Stimulated activated CD8-positive, alpha-beta memory T cell treated with anti-CD3 and anti-CD28 coated beads, Interleukin-4, amount 100 ng/mL, for 48 hours (primary cell): ENCODE data around the gene PID1.

Experiments
- DNase-seq: peaks from one replicate; pipeline ENCODE4 v3.0.0-alpha.2; 2020

Gene PID1

DNA sequence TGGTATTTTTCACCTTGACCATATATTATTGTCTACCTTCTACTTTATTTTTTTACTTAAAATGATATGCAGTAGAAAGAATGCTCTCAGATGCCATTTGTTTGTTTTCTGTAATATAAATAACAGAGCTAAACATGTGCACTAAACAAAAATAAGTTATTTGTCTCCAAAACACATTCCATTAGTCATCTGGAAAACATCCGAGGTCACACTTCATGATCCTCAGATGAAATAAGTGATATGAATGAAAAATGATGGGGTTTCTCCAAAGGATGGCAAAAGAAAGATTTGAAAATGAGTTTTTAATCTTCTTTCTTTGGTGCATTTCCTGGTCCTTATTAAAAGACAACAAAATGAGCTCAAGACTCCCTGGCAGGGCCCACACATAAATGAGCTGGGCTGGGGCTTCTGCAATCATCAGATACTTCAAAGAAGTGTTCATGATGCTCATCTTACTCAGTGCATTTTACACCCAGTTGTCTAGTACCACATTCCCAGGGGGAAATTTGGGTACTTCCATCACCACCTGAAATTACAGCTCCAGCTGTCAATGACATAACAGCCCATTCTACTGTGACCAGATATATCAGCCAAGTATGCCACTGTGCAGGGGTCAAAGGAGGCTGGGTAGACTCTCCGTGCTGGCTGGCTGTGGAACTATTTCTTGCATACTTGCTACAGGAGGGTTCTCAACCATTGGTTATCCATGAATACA lies 283.5 kb downstream of the PID1 start:
- no peak for DNase-seq

DNA sequence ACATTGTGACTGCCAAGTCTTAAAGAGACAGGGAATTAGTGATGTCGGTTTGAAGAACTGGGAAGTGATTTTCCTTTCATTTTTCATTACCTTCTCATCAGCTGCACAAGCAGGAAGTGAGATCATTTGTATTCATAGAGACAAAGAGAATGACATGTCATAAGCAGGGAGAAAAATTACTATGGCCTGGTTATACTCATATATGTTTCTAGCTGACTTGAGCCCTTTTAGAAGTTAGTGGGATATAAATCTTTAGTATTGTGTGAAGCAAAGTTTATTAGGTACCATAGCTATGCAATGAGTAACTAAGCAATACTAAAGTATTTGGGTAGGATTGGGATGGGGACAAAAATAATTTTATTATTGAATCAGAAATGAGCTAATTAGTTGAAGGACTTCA lies 284.1 kb downstream of the PID1 start:
- DNase-seq: no peak

DNA sequence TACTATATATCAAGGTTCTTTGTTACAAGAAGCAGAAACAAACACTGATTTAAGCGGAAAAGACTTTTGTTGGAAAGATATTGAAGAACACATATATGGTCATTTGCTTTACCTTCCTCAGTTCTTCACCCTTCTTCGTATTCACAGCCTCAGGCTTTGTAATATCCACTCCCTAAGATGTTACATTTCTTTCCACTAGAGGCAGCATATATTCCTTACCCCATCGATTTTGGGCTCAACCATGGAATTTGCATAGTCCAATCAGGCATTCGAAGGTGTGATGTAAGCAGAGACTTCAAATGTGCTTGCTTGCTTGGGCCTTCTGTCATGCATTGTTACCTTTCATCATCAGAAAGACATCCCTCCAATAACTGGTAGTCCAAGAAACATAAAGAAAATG lies 287.4 kb downstream of the PID1 start:
- DNase-seq: no peak

DNA sequence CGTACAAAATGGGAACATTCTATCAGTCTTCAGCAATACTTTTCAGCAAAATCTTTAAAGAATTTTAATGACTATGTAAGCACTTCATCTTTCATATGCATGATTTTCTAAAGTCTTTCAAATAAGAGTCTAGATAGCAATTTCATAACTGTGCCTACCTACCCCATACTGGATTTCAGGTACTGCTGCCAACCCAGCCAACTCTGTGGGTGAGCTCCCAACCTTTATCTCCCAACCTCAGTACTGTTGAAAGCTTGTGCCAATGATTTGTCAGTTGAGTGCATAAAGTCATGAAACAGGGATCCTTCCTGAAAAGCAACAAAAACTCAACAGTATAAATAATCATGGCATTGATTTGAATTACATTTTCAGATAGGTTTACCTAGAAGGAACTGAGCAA lies 296.9 kb downstream of the PID1 start:
- no peak for DNase-seq
